GM21526 (cell line): ENCODE data around the gene SPI1.
"Not testable (repeated sequence)": the region's sequence is repeated elsewhere in the genome, so short reads cannot be mapped to it uniquely, and the experiment has no call there.

Experiments used
- ATAC-seq: cut with Tn5 transposase; IDR thresholded peaks from one replicate; pipeline ENCODE4 v1.9.1; 2021; ENCODE audit warnings: moderate library complexity; ENCODE audit not compliant: unreplicated experiment, low FRiP score

The SPI1 gene

GRCh38 chr11:47342854-47343253 is 35.5 kb downstream of the SPI1 start:
- ATAC-seq = no peak

- no peak for ATAC-seq
These were observed 36.1 kb downstream of the SPI1 start for GRCh38 chr11:47342036-47342803.

- no peak for ATAC-seq
These were observed 37.2 kb downstream of the SPI1 start for GRCh38 chr11:47340980-47341775.

GRCh38 chr11:47340010-47340409 is 38.3 kb downstream of the SPI1 start:
- no peak for ATAC-seq

GRCh38 chr11:47338396-47339241 is 39.7 kb downstream of the SPI1 start:
- ATAC-seq = no peak

GRCh38 chr11:47337229-47337924 is 41.0 kb downstream of the SPI1 start:
- ATAC-seq = no peak

GRCh38 chr11:47336595-47336994 is 41.8 kb downstream of the SPI1 start:
- ATAC-seq = no peak

DNA sequence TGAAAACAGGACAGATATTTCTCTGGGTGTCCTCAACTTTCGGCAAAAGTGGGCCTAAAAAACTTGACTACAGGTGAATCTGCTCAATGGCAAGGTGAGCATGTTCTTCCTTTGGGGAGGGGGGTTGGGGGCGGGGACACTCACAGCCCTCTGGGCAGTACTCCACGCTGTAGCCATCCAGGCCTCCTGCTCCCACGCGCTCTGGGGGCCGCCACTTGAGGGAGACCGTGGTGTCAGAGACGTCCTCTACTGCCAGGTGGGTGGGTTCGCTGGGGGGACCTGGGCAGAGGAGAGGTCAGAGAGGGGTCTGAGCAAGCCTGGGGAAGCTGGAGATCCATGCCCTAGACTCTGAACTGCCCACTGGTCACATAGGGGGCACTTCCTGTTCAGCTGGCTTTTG is 42.6 kb downstream of the SPI1 start:
- no peak for ATAC-seq

DNA sequence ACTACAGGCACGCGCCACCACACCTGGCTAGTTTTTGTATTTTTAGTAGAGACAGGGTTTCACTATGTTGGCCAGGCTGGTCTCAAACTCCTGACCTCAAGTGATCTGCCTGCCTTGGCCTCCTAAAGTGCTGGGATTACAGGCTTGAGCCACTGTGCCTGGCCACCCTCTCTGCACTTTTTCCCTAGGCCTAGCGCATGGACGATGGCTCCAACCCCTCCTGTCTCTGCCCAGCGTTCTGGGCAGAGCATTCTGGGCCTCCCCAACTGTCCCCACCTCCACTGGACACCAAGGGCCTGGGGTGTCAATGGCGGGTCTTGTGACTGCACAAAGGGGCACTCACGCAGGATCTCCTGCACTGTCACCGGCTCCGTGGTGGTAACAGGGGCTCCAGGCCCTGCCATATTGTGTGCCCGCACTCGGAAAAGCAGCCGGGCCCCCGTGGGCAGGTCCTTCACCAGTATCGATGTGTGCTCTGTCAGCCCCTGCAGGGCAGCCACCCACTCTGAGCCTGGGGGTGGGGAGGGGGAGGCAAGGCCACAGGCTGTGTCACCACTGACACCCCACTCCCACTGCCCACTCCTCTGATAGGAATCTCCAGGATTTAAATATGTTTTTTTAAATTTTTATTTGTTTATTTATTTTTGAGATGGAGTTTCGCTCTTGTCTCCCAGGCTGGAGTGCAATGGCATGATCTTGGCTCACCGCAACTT is 43.5 kb downstream of the SPI1 start:
- not testable (repeated sequence) for ATAC-seq

- no peak for ATAC-seq
These were observed 44.4 kb downstream of the SPI1 start for GRCh38 chr11:47333886-47334443.

DNA sequence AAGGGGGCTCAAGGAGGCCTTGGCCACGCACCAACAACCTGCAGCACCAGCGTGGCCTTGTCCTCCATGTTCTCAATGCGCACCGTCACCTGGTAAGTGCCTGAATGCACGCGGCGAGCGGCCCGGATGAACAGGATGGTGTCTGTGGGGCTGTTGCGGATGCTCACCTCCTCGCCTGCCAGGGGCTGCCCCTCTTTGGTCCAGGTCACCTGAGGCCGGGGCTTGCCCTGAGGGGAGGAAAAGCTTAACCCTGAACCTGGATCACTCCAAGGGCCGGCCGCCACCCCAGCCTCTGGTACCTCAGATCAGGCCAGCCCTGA is 44.9 kb downstream of the SPI1 start:
- ATAC-seq = no peak

DNA sequence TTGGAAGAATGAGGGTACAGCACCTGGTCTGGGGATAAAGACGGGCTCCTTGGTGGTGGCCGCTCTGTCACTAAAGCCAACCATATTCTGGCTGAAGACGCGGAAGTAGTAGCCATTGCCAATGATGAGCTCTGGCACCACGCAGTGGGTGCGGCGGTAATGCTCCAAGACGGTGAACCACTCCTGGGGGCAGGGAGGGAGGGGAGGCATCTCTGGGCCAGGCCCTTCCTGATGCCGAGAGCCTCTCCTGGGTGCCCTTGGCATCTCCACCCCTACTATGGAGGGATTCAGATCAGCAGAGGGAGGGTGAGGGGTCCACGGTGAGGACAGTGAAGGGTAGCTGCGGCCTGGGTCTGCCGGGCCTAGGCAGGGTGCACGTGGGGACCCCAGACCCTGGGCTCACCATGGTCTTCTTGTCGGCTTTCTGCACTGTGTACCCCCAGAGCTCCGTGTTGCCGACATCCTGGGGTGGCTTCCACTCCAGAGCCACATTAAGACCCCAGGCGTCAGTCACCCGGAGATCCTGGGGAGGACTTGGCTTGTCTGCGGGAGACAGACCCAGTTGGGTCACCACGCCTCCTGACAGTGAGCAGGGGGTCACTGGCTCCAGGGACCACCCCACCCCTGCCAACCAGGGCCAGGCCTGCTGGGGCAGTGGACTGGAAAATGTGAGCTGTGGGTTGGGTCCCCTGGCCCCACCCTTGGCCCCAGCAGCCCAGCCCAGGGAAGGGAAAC is 45.4 kb downstream of the SPI1 start:
- ATAC-seq = no peak

DNA sequence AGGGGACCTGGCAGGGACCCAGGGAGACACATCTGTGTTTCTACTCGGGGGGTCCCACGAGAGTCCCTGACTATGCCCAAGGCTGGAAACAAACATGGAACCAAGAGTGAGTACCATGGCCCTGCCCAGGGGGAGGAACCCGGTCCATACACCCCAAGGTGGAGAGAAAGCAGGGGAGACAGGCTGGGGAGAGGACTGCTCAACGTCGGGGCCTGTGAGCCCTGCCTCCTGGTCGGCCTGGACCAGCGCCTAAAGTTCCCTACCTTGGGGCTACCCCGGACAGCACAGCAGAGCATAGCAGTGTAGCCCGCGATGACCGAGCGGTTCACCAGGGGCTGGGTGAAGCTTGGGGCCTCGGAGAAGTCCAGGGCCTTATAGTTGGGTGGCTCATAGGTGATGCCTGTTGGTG is 46.0 kb downstream of the SPI1 start:
- no peak for ATAC-seq

GRCh38 chr11:47331454-47332302 is 46.7 kb downstream of the SPI1 start:
- no peak for ATAC-seq

DNA sequence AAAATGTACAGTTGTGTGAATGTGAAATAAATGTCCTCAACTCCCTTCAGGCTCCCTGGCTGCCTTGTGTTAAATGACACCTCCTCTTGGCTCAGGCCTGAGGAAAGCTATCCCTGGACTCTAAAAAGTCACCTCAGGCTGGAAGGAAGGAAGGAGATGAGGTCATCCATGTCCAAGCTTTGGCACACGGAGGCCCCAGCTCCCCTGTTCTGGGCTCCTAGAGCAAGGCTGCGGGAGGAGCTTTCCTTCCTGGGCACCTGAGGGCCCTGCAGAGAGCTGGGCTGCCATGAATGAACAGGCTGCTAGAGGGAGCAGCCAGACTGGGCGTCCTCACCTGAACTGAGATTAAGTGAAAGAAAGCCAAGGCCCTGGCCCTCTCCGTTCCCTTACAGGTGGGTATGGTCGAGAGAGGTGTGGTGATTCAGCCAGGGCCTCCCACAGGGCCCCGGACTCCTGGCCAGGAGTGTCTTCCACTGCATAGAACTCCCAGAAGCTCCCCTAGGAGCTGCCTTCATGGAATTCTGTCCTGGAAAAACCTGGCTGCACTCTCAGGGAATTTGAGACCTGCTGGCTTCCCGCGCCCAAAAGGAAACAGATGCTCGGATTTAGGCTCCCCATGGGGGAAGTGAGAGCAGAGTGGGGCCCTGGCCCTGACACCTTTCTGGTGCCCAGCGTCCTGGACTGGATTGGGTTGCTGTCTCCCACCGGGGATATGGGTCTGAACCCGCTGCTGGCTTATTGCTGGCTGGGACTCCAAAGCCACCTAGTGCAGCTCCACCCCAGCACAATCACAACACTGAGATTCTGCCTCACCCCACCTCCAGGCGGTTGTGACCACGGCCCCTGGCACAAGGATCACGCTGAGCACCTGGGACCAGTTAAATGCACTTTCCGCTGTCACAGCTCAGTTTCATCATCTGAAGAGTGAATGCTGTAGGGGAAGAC is 48.1 kb downstream of the SPI1 start:
- ATAC-seq = no peak

GRCh38 chr11:47329431-47329986 is 48.8 kb downstream of the SPI1 start:
- ATAC-seq = no peak
